SK-N-SH treated with all-trans-retinoic acid at 6 μM for 48 hours (cell line): Measurements from ENCODE around the gene AKAP10.

ENCODE experiments used
- ATAC-seq: fragments of 200-7000 bp; cut with Tn5 transposase; 3 replicates; pipeline ENCODE4 v1.9.1; 2020; ENCODE audit warnings: mild to moderate bottlenecking, moderate library complexity
- ARNTL ChIP-seq: fragments of 450-650 bp; formaldehyde crosslinking; IDR thresholded peaks from 2 replicates; pipeline ENCODE4 v1.5.0; 2020; ENCODE audit warnings: low read depth, mild to moderate bottlenecking, moderate library complexity, borderline replicate concordance
- BACH2 ChIP-seq: fragments of 250-450 bp; sonication (Bioruptor Pico); IDR thresholded peaks from 2 replicates; pipeline ENCODE4 v1.9.0; 2021; ENCODE audit warnings: mild to moderate bottlenecking, borderline replicate concordance
- CSDC2 ChIP-seq: fragments of 250-450 bp; sonication (Bioruptor Pico); IDR thresholded peaks from 2 replicates; pipeline ENCODE4 v1.5.0; 2020; ENCODE audit warnings: mild to moderate bottlenecking, moderate library complexity
- ESRRG ChIP-seq: fragments of 250-450 bp; sonication (Bioruptor Pico); IDR thresholded peaks from 2 replicates; pipeline ENCODE4 v1.6.1; 2021; ENCODE audit warnings: mild to moderate bottlenecking
- GLIS3 ChIP-seq: fragments of 250-450 bp; sonication (Bioruptor Pico); IDR thresholded peaks from 2 replicates; pipeline ENCODE4 v1.5.0; 2020; ENCODE audit warnings: mild to moderate bottlenecking, moderate library complexity
- ISL1 ChIP-seq: fragments of 250-450 bp; sonication (Bioruptor Pico); IDR thresholded peaks from 2 replicates; pipeline ENCODE4 v2.1.2; 2022; ENCODE audit warnings: mild to moderate bottlenecking, moderate library complexity
- OSR1 ChIP-seq: fragments of 250-450 bp; sonication (Bioruptor Pico); IDR thresholded peaks from 2 replicates; pipeline ENCODE4 v1.8.0; 2022; ENCODE audit warnings: moderate library complexity, mild to moderate bottlenecking, inconsistent platforms
- PATZ1 ChIP-seq: fragments of 250-450 bp; sonication (Bioruptor Pico); IDR thresholded peaks from 2 replicates; pipeline ENCODE4 v1.8.0; 2020; ENCODE audit warnings: mild to moderate bottlenecking, moderate library complexity, borderline replicate concordance
- PPARA ChIP-seq: fragments of 250-450 bp; sonication (Bioruptor Pico); IDR thresholded peaks from 2 replicates; pipeline ENCODE4 v1.5.0; 2020; ENCODE audit warnings: mild to moderate bottlenecking, borderline replicate concordance
- RARB ChIP-seq: fragments of 250-450 bp; sonication (Bioruptor Pico); IDR thresholded peaks from 2 replicates; pipeline ENCODE4 v1.8.0; 2021; ENCODE audit warnings: mild to moderate bottlenecking, moderate library complexity
- SNAI2 ChIP-seq: fragments of 250-450 bp; sonication (Bioruptor Pico); IDR thresholded peaks from 2 replicates; pipeline ENCODE4 v1.5.0; 2020; ENCODE audit warnings: mild to moderate bottlenecking, moderate library complexity
- TCF4 ChIP-seq: fragments of 250-450 bp; sonication (Bioruptor Pico); IDR thresholded peaks from 2 replicates; pipeline ENCODE4 v1.8.0; 2021; ENCODE audit warnings: mild to moderate bottlenecking, moderate library complexity, borderline replicate concordance
- TOX ChIP-seq: fragments of 250-450 bp; sonication (Bioruptor Pico); IDR thresholded peaks from 2 replicates; pipeline ENCODE4 v1.8.0; 2021; ENCODE audit warnings: mild to moderate bottlenecking, moderate library complexity, borderline replicate concordance
- ZC3H10 ChIP-seq: fragments of 250-450 bp; sonication (Bioruptor Pico); IDR thresholded peaks from 2 replicates; pipeline ENCODE4 v1.5.1; 2021; ENCODE audit warnings: mild to moderate bottlenecking, moderate library complexity
- ZFP3 ChIP-seq: fragments of 250-450 bp; sonication (Bioruptor Pico); IDR thresholded peaks from 2 replicates; pipeline ENCODE4 v1.5.0; 2020; ENCODE audit warnings: mild to moderate bottlenecking, moderate library complexity
- ZFP30 ChIP-seq: fragments of 450-650 bp; formaldehyde crosslinking; IDR thresholded peaks from 2 replicates; pipeline ENCODE4 v1.5.0; 2022; ENCODE audit warnings: mild to moderate bottlenecking, moderate library complexity
- ZNF565 ChIP-seq: fragments of 450-650 bp; formaldehyde crosslinking; conservative IDR thresholded peaks from 2 replicates; pipeline ENCODE4 v1.5.0; 2020; ENCODE audit warnings: low read depth, mild to moderate bottlenecking, moderate library complexity
- ZNF70 ChIP-seq: fragments of 450-650 bp; formaldehyde crosslinking; IDR thresholded peaks from 2 replicates; pipeline ENCODE4 v1.5.0; 2020; ENCODE audit warnings: mild to moderate bottlenecking, moderate library complexity
- TF ChIP-seq, protein P1 (sequence below): fragments of 250-450 bp; sonication (Bioruptor Pico); IDR thresholded peaks from 2 replicates; pipeline ENCODE4 v1.5.1; 2021; ENCODE audit warnings: mild to moderate bottlenecking, moderate library complexity
- TF ChIP-seq, protein P2 (sequence below): fragments of 250-450 bp; sonication (Bioruptor Pico); IDR thresholded peaks from 2 replicates; pipeline ENCODE4 v1.5.0; 2020; ENCODE audit warnings: mild to moderate bottlenecking, moderate library complexity
- TF ChIP-seq, protein P3 (sequence below): fragments of 250-450 bp; sonication (Bioruptor Pico); IDR thresholded peaks from 2 replicates; pipeline ENCODE4 v1.5.1; 2020; ENCODE audit warnings: low read depth, mild to moderate bottlenecking, moderate library complexity

Gene AKAP10

GRCh38 chr17:19909139-19909538, 68.5 kb downstream of the AKAP10 start:
- TF ChIP-seq ISL1 (CRISPR knock-in tag) (no peak), BACH2 (CRISPR knock-in tag) (no peak), ZFP3 (no peak), PPARA (no peak), SNAI2 (no peak), PATZ1 (CRISPR knock-in tag) (no peak), TOX (no peak), ESRRG (CRISPR knock-in tag) (no peak), TCF4 (CRISPR knock-in tag) (no peak), OSR1 (CRISPR knock-in tag) (no peak), ARNTL (no peak)
- TF ChIP-seq, protein P1, sequence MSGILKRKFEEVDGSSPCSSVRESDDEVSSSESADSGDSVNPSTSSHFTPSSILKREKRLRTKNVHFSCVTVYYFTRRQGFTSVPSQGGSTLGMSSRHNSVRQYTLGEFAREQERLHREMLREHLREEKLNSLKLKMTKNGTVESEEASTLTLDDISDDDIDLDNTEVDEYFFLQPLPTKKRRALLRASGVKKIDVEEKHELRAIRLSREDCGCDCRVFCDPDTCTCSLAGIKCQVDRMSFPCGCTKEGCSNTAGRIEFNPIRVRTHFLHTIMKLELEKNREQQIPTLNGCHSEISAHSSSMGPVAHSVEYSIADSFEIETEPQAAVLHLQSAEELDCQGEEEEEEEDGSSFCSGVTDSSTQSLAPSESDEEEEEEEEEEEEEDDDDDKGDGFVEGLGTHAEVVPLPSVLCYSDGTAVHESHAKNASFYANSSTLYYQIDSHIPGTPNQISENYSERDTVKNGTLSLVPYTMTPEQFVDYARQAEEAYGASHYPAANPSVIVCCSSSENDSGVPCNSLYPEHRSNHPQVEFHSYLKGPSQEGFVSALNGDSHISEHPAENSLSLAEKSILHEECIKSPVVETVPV (CRISPR knock-in tag): no peak
- TF ChIP-seq, protein P2, sequence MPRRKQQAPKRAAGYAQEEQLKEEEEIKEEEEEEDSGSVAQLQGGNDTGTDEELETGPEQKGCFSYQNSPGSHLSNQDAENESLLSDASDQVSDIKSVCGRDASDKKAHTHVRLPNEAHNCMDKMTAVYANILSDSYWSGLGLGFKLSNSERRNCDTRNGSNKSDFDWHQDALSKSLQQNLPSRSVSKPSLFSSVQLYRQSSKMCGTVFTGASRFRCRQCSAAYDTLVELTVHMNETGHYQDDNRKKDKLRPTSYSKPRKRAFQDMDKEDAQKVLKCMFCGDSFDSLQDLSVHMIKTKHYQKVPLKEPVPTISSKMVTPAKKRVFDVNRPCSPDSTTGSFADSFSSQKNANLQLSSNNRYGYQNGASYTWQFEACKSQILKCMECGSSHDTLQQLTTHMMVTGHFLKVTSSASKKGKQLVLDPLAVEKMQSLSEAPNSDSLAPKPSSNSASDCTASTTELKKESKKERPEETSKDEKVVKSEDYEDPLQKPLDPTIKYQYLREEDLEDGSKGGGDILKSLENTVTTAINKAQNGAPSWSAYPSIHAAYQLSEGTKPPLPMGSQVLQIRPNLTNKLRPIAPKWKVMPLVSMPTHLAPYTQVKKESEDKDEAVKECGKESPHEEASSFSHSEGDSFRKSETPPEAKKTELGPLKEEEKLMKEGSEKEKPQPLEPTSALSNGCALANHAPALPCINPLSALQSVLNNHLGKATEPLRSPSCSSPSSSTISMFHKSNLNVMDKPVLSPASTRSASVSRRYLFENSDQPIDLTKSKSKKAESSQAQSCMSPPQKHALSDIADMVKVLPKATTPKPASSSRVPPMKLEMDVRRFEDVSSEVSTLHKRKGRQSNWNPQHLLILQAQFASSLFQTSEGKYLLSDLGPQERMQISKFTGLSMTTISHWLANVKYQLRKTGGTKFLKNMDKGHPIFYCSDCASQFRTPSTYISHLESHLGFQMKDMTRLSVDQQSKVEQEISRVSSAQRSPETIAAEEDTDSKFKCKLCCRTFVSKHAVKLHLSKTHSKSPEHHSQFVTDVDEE (CRISPR knock-in tag): no peak
- no peak for ATAC-seq

- no peak for ATAC-seq
These were observed 72.1 kb downstream of the AKAP10 start for GRCh38 chr17:19905502-19905901.

DNA sequence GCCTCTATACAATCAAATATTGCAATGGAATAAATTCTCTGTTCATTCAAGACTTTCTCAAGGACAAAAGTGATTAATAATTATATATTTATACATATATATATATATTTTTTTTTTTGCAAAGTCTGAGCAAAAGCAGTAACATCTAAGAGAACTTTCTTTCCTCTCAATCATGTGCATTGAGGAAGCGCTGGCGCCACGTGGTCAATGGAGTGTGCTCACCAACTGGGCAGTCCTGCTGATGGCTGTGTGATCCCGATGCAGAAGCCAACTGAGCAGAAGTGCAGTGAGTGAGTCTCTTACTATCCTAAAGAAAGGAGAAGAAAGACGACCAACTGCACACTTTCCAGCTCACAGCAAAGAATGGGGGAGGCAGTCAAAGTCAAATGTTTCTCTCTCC, 72.7 kb downstream of the AKAP10 start:
- no peak for TF ChIP-seq PPARA
- no peak for TF ChIP-seq ZFP3
- TF ChIP-seq GLIS3: no peak
- TF ChIP-seq ZNF565 (CRISPR knock-in tag): no peak
- no peak for ATAC-seq

More at GRCh38 chr17:19905502-19905901, 72.1 kb downstream of the AKAP10 start:
- TF ChIP-seq RARB: no peak

DNA sequence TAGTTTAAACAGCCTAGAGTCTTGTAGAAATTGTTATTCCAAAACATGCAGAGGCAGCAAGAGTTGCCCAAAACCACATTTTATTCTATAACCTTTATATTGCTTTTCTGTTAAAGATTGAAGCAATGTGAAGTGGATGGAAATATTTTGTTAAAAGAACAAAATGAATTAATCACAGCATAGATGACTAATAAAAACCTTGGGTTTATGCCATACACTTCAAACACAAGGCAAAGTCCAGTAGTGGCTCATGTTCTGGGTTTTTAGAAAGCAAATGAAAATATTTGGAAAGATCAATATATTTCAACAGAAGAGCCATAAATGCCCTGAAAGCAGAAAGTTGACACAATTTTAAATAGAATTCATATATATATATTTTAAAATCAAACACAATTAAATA, 73.2 kb downstream of the AKAP10 start:
- TF ChIP-seq ZC3H10 (CRISPR knock-in tag) (no peak), PPARA (no peak), CSDC2 (no peak), TOX (no peak), PATZ1 (CRISPR knock-in tag) (no peak), BACH2 (CRISPR knock-in tag) (no peak), TCF4 (CRISPR knock-in tag) (no peak), ZNF70 (CRISPR knock-in tag) (no peak), GLIS3 (no peak), ZFP30 (CRISPR knock-in tag) (no peak), OSR1 (CRISPR knock-in tag) (no peak), ISL1 (CRISPR knock-in tag) (no peak)
- TF ChIP-seq, protein P3, sequence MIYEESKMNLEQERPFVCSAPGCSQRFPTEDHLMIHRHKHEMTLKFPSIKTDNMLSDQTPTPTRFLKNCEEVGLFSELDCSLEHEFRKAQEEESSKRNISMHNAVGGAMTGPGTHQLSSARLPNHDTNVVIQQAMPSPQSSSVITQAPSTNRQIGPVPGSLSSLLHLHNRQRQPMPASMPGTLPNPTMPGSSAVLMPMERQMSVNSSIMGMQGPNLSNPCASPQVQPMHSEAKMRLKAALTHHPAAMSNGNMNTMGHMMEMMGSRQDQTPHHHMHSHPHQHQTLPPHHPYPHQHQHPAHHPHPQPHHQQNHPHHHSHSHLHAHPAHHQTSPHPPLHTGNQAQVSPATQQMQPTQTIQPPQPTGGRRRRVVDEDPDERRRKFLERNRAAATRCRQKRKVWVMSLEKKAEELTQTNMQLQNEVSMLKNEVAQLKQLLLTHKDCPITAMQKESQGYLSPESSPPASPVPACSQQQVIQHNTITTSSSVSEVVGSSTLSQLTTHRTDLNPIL (CRISPR knock-in tag): no peak
- TF ChIP-seq, protein P2 (CRISPR knock-in tag): no peak
- ATAC-seq: no peak
